ENCODE measurements around the gene RASGRP3. TPM values are rescaled to one million over a fixed set of nuclear protein-coding genes. Genes with fewer than 3 reads are reported as not detected.

The RASGRP3 gene
- total and polyA plus RNA-seq, 2 experiments from 2014 or later, result 0.18 to 0.22 TPM

- WGBS, 2 experiments (ENCODE audit: low coverage in 1 of 2, low lambda C conversion rate in 2 of 2, missing lambda C conversion rate in 2 of 2), result 81 to 86% methylated on average over 3 of the region's 3 CpGs
- no peak overlapping the region for H2AFZ ChIP-seq
Observed at GRCh38 chr2:33535421-33535820, 59.0 kb downstream of the RASGRP3 start.

GRCh38 chr2:33541243-33541642, 64.8 kb downstream of the RASGRP3 start:
- H3K36me3 ChIP-seq (ENCODE audit: low read depth), result no peaks in the 10 kb centered on the region
- H3K9me3 ChIP-seq (ENCODE audit: low read depth), result no peaks in the 10 kb centered on the region
- H3K79me2 ChIP-seq (ENCODE audit: insufficient read depth), result no peaks in the 10 kb centered on the region
- no peaks in the 10 kb centered on the region for H3F3A ChIP-seq (ENCODE audit: insufficient read depth)
- H4K20me1 ChIP-seq (ENCODE audit: insufficient read depth), result no peaks in the 10 kb centered on the region
- H3K4me1 ChIP-seq (ENCODE audit: insufficient read depth), result no peaks in the 10 kb centered on the region
- H3K27ac ChIP-seq, result no peak overlapping the region
- 96% methylated on average over 4 of the region's 4 CpGs for WGBS, 2 experiments (ENCODE audit: low coverage in 1 of 2, low lambda C conversion rate in 2 of 2, missing lambda C conversion rate in 2 of 2)
- TF ChIP-seq EZH2phosphoT487 (IDR thresholded peaks at IDR 0.05; ENCODE audit: insufficient read depth, low read depth), result no peak
- no peak for TF ChIP-seq EZH2 (IDR thresholded peaks at IDR 0.05; ENCODE audit: insufficient read depth, poor library complexity, severe bottlenecking)
- H3K4me3 ChIP-seq, result no peak overlapping the region
- H2AFZ ChIP-seq, result no peak overlapping the region
- in situ Hi-C loops (cut with MboI), result no loop called here
- no peaks in the 10 kb centered on the region for H3K9me2 ChIP-seq (ENCODE audit: insufficient read depth)
- no peaks in the 10 kb centered on the region for H3K27me3 ChIP-seq (replicated peaks; ENCODE audit: insufficient read depth)
- no peak overlapping the region for H3K4me2 ChIP-seq (ENCODE audit: unreplicated experiment)
- no peak overlapping the region for H3K9ac ChIP-seq
- no peak for DNase-seq

More at GRCh38 chr2:33535421-33535820, 59.0 kb downstream of the RASGRP3 start:
- no peak overlapping the region for H3K4me2 ChIP-seq (ENCODE audit: unreplicated experiment)
- peaks cover 21% of the 10 kb centered on the region for H3K4me1 ChIP-seq (ENCODE audit: insufficient read depth)
- no peak for DNase-seq
- H3K36me3 ChIP-seq (ENCODE audit: low read depth), result no peaks in the 10 kb centered on the region
- no peak overlapping the region for H3K4me3 ChIP-seq
- no peaks in the 10 kb centered on the region for H3K9me3 ChIP-seq (ENCODE audit: low read depth)
- H3F3A ChIP-seq (ENCODE audit: insufficient read depth), result peaks cover 21% of the 10 kb centered on the region
- H3K9me2 ChIP-seq (ENCODE audit: insufficient read depth), result no peaks in the 10 kb centered on the region
- no peaks in the 10 kb centered on the region for H3K27me3 ChIP-seq (replicated peaks; ENCODE audit: insufficient read depth)
- no peak for TF ChIP-seq EZH2 (IDR thresholded peaks at IDR 0.05; ENCODE audit: insufficient read depth, poor library complexity, severe bottlenecking)
- TF ChIP-seq EZH2phosphoT487 (IDR thresholded peaks at IDR 0.05; ENCODE audit: insufficient read depth, low read depth), result no peak
- no peak overlapping the region for H3K9ac ChIP-seq
- in situ Hi-C loops (cut with MboI), result no loop called here
- no peaks in the 10 kb centered on the region for H3K79me2 ChIP-seq (ENCODE audit: insufficient read depth)
- H4K20me1 ChIP-seq (ENCODE audit: insufficient read depth), result no peaks in the 10 kb centered on the region
- H3K27ac ChIP-seq, result no peak overlapping the region

GRCh38 chr2:33550206-33550605, 73.8 kb downstream of the RASGRP3 start:
- in situ Hi-C loops (cut with MboI), result no loop called here
- no peak overlapping the region for H2AFZ ChIP-seq
- no peak for DNase-seq

DNA sequence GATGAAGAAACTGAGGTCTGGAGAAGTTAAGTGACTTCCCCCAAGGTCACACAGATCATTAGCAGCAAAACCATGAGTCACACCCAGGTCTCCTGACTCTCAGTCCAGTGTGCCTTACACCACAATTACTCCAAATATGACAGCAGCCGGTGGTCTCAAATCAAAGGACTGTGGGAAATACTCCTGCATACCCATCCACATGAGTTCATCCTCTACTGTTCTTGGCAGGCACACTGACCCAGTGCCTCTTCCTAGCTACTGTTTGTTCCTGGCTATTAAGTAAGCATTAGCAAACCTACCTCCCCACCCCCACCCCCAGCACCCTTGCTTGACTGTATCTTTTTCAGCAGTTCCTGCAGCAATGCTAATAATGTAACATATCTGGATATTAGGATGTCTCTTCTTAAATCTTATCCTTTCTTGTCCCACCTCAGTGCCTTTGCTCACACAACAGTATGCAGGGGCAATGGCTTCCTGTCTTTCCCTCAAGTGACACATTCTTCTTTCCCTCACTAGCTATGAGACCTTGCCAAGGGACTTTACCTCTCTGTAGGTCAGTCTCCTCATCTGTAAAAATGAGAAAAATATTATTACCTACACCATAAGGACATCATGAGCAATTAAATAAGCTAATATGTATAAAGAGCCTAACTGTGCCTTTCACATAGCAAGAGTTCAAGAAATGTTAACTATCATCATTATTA, 76.5 kb downstream of the RASGRP3 start:
- Histone ChIP-seq H3K27ac (no peak overlapping the region), H3K4me3 (no peak overlapping the region), H3K9me2 (ENCODE audit: insufficient read depth) (no peaks in the 10 kb centered on the region), H2AFZ (no peak overlapping the region), H3K4me2 (ENCODE audit: unreplicated experiment) (no peak overlapping the region), H3K4me1 (ENCODE audit: insufficient read depth) (no peaks in the 10 kb centered on the region), H3K27me3 (replicated peaks; ENCODE audit: insufficient read depth) (no peaks in the 10 kb centered on the region), H3K79me2 (ENCODE audit: insufficient read depth) (no peaks in the 10 kb centered on the region), H3K9ac (no peak overlapping the region), H3K9me3 (ENCODE audit: low read depth) (no peaks in the 10 kb centered on the region), H3F3A (ENCODE audit: insufficient read depth) (no peaks in the 10 kb centered on the region), H4K20me1 (ENCODE audit: insufficient read depth) (no peaks in the 10 kb centered on the region), H3K36me3 (ENCODE audit: low read depth) (no peaks in the 10 kb centered on the region)
- WGBS, 2 experiments (ENCODE audit: low coverage in 1 of 2, low lambda C conversion rate in 2 of 2, missing lambda C conversion rate in 2 of 2), result 84 to 91% methylated on average over 1 of the region's 1 CpG
- DNase-seq, result peak; percentile 30
- TF ChIP-seq EZH2phosphoT487 (IDR thresholded peaks at IDR 0.05; ENCODE audit: insufficient read depth, low read depth) (no peak), EZH2 (IDR thresholded peaks at IDR 0.05; ENCODE audit: insufficient read depth, poor library complexity, severe bottlenecking) (no peak)
- in situ Hi-C loops (cut with MboI), result no loop called here

More at GRCh38 chr2:33550206-33550605, 73.8 kb downstream of the RASGRP3 start:
- H4K20me1 ChIP-seq (ENCODE audit: insufficient read depth), result no peaks in the 10 kb centered on the region
- no peaks in the 10 kb centered on the region for H3K79me2 ChIP-seq (ENCODE audit: insufficient read depth)
- no peak overlapping the region for H3K4me3 ChIP-seq
- TF ChIP-seq EZH2 (IDR thresholded peaks at IDR 0.05; ENCODE audit: insufficient read depth, poor library complexity, severe bottlenecking), result no peak
- no peak for TF ChIP-seq EZH2phosphoT487 (IDR thresholded peaks at IDR 0.05; ENCODE audit: insufficient read depth, low read depth)
- H3K4me2 ChIP-seq (ENCODE audit: unreplicated experiment), result no peak overlapping the region
- H3K27me3 ChIP-seq (replicated peaks; ENCODE audit: insufficient read depth), result no peaks in the 10 kb centered on the region
- no peaks in the 10 kb centered on the region for H3K9me2 ChIP-seq (ENCODE audit: insufficient read depth)
- no peaks in the 10 kb centered on the region for H3K4me1 ChIP-seq (ENCODE audit: insufficient read depth)
- no peak overlapping the region for H3K9ac ChIP-seq
- WGBS, 2 experiments (ENCODE audit: low coverage in 1 of 2, low lambda C conversion rate in 2 of 2, missing lambda C conversion rate in 2 of 2), result 72 to 80% methylated on average over 3 of the region's 3 CpGs
- H3K27ac ChIP-seq, result no peak overlapping the region
- H3K9me3 ChIP-seq (ENCODE audit: low read depth), result no peaks in the 10 kb centered on the region
- no peaks in the 10 kb centered on the region for H3K36me3 ChIP-seq (ENCODE audit: low read depth)
- no peaks in the 10 kb centered on the region for H3F3A ChIP-seq (ENCODE audit: insufficient read depth)
